Breast epithelium (tissue), 3 donors: Measurements from ENCODE around the gene CHD2.

ENCODE experiments used
- CTCF ChIP-seq, 3 donors: fragments of 450-650 bp; IDR thresholded peaks; one replicate each; pipeline ENCODE4 v1.5.1; 2016 to 2017; ENCODE audit warnings: antibody characterized with exemption in 3 of 3, mild to moderate bottlenecking in 3 of 3, moderate library complexity in 3 of 3
- POLR2A ChIP-seq: fragments of 450-650 bp; IDR thresholded peaks from one replicate; pipeline ENCODE4 v1.6.1; 2016; ENCODE audit warnings: antibody characterized with exemption, mild to moderate bottlenecking, moderate library complexity

- peak; percentile 22 to 25 (median 24) for TF ChIP-seq CTCF (IDR thresholded peaks at IDR 0.05)
- TF ChIP-seq POLR2A, result no peak
Observed at GRCh38 chr15:92899601-92899947, 550 bp upstream of the CHD2 start.
